Measurements from ENCODE around the gene CATSPER1. TPM values are rescaled to one million over a fixed set of nuclear protein-coding genes. Genes with fewer than 3 reads are reported as not detected.
A peak's percentile ranks its signal among the peaks of the same experiment; 100 is the strongest.

Gene CATSPER1
- total RNA-seq, 5 donors from 2014 or later (not counting 1 experiment from before 2014, with no cell fraction given), result not detected

DNA sequence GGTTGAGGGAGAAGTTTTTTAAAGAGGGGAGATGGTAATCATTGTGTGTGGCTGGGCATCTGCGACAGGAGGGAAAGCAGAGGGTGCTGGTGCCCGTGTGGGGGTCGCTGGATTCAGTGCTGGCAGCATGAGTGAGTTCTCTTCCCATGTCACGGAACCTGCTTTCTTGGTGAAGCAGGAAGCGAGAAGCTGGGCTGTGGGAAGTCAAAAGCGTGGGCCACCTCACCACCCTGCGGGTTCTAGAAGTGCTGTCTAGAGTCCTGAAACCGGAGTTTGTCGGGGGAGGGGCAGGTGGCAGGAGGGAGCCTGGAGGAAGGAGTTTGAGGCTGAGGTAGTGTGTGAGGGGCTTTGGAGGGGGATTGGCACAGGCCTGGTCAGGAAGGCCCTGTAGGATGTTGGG, 50.5 kb downstream of the CATSPER1 start:
- no peaks in the 10 kb centered on the region for H3K27me3 ChIP-seq (replicated peaks in 1 of 2; ENCODE audit: control insufficient read depth in 2 of 2, extremely low read depth in 1 of 2, insufficient read depth in 2 of 2, low read length in 1 of 2)

DNA sequence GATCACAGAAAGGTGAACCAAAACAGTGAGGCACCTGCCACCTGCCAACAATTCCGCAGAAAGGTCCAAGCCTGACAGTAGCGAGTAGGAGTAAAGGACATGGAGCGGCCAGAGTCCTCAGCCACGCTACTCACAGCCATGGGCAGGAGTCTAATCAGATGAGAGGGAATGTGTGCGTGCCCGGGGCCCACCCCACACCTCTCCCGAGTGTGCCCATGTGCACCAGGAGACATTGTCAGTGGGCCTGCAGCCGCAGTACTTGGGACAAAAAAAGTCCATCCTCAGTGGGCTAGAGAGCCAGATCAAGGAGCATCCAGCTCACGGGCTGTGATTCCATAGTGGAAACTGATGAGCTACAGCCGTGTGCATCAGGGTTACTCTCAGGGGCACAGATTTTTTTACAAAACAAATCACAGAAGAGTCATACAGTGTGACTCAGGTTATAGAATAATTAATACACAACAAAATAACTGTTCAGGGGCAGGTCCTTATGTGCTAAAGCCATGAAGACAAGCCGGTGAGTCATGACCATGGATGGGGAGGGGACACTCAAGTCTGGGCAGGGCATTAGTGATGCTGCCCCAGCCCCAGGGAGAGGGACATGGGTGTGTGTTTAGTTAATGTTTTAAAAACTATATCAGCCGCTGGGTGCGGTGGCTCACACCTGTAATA, 52.7 kb downstream of the CATSPER1 start:
- peaks cover 30 to 59% of the 10 kb centered on the region in 2 donors for H3K36me3 ChIP-seq (ENCODE audit: control insufficient read depth in 2 of 2, extremely low read depth in 1 of 2, insufficient read depth in 1 of 2, low read length in 1 of 2)
- WGBS (ENCODE audit: insufficient coverage), result 91% methylated on average over 10 of the region's 13 CpGs
- POLR2A ChIA-PET, result interaction anchor here (0.6 to 0.7 kb wide), 2 partner anchors 95 to 160 kb away, joined by 3 to 7 read pairs; no protein-coding TSS in a partner anchor

More for the DNA sequence above, 50.5 kb downstream of the CATSPER1 start:
- no peaks in the 10 kb centered on the region for H3K9me3 ChIP-seq
- no peak overlapping the region for H3K4me3 ChIP-seq (ENCODE audit: control insufficient read depth in 1 of 2, extremely low read depth in 1 of 2, low read length in 1 of 2)
- no peaks in the 10 kb centered on the region for H3K4me1 ChIP-seq (ENCODE audit: control insufficient read depth in 1 of 2, extremely low read depth in 1 of 2, insufficient read depth in 2 of 2, low read length in 2 of 2)
- DNase-seq, result no peak
- ChIA-PET POLR2A (interaction anchor here in 1 of 2 donors (0.6 kb wide), 1 partner anchor 144 kb away, joined by 10 read pairs; no protein-coding TSS in a partner anchor), CTCF (no interaction called here)
- Mint-ChIP-seq H3K27me3 (no peaks in the 10 kb centered on the region), H3K4me1 (peaks cover 0 to 6% (median 0%) of the 10 kb centered on the region in 3 donors), H3K27ac (no peak overlapping the region), H3K36me3 (peaks cover 35% of the 10 kb centered on the region), H3K9me3 (no peaks in the 10 kb centered on the region), H3K4me3 (no peak overlapping the region)
- peaks cover 23 to 48% of the 10 kb centered on the region in 2 donors for H3K36me3 ChIP-seq (ENCODE audit: control insufficient read depth in 2 of 2, extremely low read depth in 1 of 2, insufficient read depth in 1 of 2, low read length in 1 of 2)
- 95% methylated on average over 8 of the region's 9 CpGs for WGBS (ENCODE audit: insufficient coverage)
- no peak for ATAC-seq (replicated peaks in 1 of 4)
- no peak overlapping the region for H3K27ac ChIP-seq (ENCODE audit: low read length)

DNA sequence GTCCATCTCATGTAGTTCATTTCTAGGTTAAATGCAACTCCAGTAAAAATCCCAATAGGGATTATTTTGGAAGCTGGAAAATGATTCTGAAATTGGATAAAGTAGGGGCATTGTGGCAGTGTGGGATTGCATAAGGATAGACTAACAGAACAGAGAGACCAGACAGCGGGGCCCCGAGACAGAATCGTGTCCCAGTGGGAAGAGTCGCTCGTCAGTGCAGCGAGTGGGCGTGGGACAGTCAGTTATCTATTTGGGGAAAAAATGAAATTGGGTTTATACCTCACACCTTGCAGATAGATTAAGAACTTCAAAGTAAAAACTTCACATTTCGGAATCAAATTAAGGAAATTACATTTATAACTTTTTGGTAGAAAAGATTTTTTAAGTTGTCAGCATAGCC, 54.2 kb downstream of the CATSPER1 start:
- Histone ChIP-seq H3K9me3 (no peaks in the 10 kb centered on the region), H3K4me3 (ENCODE audit: control insufficient read depth in 1 of 2, extremely low read depth in 1 of 2, low read length in 1 of 2) (no peak overlapping the region), H3K27ac (ENCODE audit: low read length) (no peak overlapping the region), H3K4me1 (ENCODE audit: control insufficient read depth in 1 of 2, extremely low read depth in 1 of 2, insufficient read depth in 2 of 2, low read length in 2 of 2) (peaks cover 0 to 2% of the 10 kb centered on the region in 2 experiments), H3K36me3 (ENCODE audit: control insufficient read depth in 2 of 2, extremely low read depth in 1 of 2, insufficient read depth in 1 of 2, low read length in 1 of 2) (peaks cover 24 to 60% of the 10 kb centered on the region in 2 donors), H3K27me3 (replicated peaks in 1 of 2; ENCODE audit: control insufficient read depth in 2 of 2, extremely low read depth in 1 of 2, insufficient read depth in 2 of 2, low read length in 1 of 2) (no peaks in the 10 kb centered on the region)
- no peak for DNase-seq
- Mint-ChIP-seq H3K27me3 (no peaks in the 10 kb centered on the region), H3K36me3 (peaks cover 44% of the 10 kb centered on the region), H3K9me3 (no peaks in the 10 kb centered on the region), H3K27ac (peak overlapping the region in 1 of 2 donors; percentile 28), H3K4me1 (peaks cover 6 to 16% (median 11%) of the 10 kb centered on the region in 3 donors), H3K4me3 (no peak overlapping the region)
- POLR2A ChIA-PET, result interaction anchor here in 1 of 2 donors (0.6 kb wide), 1 partner anchor 103 kb away, joined by 4 read pairs; no protein-coding TSS in a partner anchor
- no peak for ATAC-seq (replicated peaks in 1 of 4)
- CTCF ChIA-PET, result interaction anchor here in 1 of 2 donors (0.7 kb wide), 1 partner anchor 139 kb away, joined by 4 read pairs; no protein-coding TSS in a partner anchor
- no CpG with 5 or more reads among the region's 8 CpGs for WGBS (ENCODE audit: insufficient coverage)

More for the DNA sequence above, 52.7 kb downstream of the CATSPER1 start:
- no peak overlapping the region for H3K4me3 Mint-ChIP-seq
- Histone ChIP-seq H3K4me1 (ENCODE audit: control insufficient read depth in 1 of 2, extremely low read depth in 1 of 2, insufficient read depth in 2 of 2, low read length in 2 of 2) (peaks cover 0 to 2% of the 10 kb centered on the region in 2 experiments), H3K9me3 (no peaks in the 10 kb centered on the region), H3K27me3 (replicated peaks in 1 of 2; ENCODE audit: control insufficient read depth in 2 of 2, extremely low read depth in 1 of 2, insufficient read depth in 2 of 2, low read length in 1 of 2) (no peaks in the 10 kb centered on the region), H3K4me3 (ENCODE audit: control insufficient read depth in 1 of 2, extremely low read depth in 1 of 2, low read length in 1 of 2) (no peak overlapping the region), H3K27ac (ENCODE audit: low read length) (no peak overlapping the region)
- DNase-seq (no peak), ATAC-seq (replicated peaks in 1 of 4) (no peak)
- H3K27ac Mint-ChIP-seq, result peak overlapping the region in 1 of 2 donors; percentile 11
- H3K4me1 Mint-ChIP-seq, result peaks cover 5 to 14% (median 6%) of the 10 kb centered on the region in 3 donors
- CTCF ChIA-PET, result interaction anchor here (0.6 kb wide), 3 partner anchors 22 to 1456 kb away, joined by 3 to 7 read pairs (median 3); no protein-coding TSS in a partner anchor
- H3K27me3 Mint-ChIP-seq, result no peaks in the 10 kb centered on the region
- H3K9me3 Mint-ChIP-seq, result no peaks in the 10 kb centered on the region
- H3K36me3 Mint-ChIP-seq, result peaks cover 42% of the 10 kb centered on the region

DNA sequence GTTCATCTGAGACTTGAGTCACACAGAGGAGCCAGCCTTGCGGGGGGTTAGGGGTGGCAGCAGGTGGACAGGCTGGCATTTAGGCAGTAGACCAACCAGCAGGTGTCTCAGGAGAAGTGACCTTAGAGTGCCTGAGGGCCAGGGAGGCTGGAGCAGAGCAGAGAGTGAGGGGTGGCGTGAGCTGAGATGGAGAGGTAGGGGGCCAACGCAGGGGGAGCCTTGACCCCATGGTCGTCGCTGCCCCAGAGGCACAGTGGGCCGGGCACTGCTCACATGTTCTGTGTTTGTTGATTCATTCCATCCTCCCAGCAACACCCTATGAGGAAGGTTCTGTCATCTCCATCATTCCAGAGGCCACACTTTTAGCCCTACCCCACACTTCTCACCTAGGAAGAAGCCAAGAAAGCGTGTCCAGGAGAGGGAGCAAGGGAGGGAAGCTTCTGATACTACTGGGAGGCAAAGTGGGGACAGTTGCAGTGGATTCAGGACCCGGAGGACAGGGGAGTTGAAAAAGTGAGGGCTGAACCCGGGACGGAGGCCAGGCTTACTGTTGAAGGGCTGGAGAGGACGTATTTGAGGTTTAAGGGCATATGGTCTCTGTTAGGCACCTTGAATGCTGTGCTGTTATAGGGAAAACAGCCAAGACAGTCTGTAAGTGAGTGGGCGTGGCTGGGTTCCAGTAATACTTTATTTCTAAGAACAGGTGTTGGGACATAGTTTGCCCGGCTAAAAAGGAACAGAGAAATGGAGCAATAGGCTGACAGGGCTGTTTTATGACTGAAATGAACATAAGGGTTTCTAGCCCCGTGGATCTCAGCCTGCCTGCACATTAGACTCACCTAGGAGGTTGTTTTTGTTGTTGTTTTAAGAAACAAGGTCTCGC, 57.4 kb downstream of the CATSPER1 start:
- Mint-ChIP-seq H3K36me3 (peaks cover 50% of the 10 kb centered on the region), H3K9me3 (no peaks in the 10 kb centered on the region), H3K27me3 (no peaks in the 10 kb centered on the region), H3K4me3 (no peak overlapping the region), H3K27ac (no peak overlapping the region), H3K4me1 (peaks cover 15 to 20% (median 17%) of the 10 kb centered on the region in 3 donors)
- no peaks in the 10 kb centered on the region for H3K27me3 ChIP-seq (replicated peaks in 1 of 2; ENCODE audit: control insufficient read depth in 2 of 2, extremely low read depth in 1 of 2, insufficient read depth in 2 of 2, low read length in 1 of 2)
- POLR2A ChIA-PET, result interaction anchor here in 1 of 2 donors (0.7 kb wide), 1 partner anchor 623 kb away, joined by 3 read pairs; no protein-coding TSS in a partner anchor
- CTCF ChIA-PET, result no interaction called here
- H3K4me1 ChIP-seq (ENCODE audit: control insufficient read depth in 1 of 2, extremely low read depth in 1 of 2, insufficient read depth in 2 of 2, low read length in 2 of 2), result peaks cover 0 to 4% of the 10 kb centered on the region in 2 experiments
- DNase-seq (no peak), ATAC-seq (replicated peaks in 1 of 4) (no peak)
- H3K27ac ChIP-seq (ENCODE audit: low read length), result no peak overlapping the region
- WGBS (ENCODE audit: insufficient coverage), result 93% methylated on average over 10 of the region's 15 CpGs
- H3K36me3 ChIP-seq (ENCODE audit: control insufficient read depth in 2 of 2, extremely low read depth in 1 of 2, insufficient read depth in 1 of 2, low read length in 1 of 2), result peaks cover 31 to 79% of the 10 kb centered on the region in 2 donors
- no peak overlapping the region for H3K4me3 ChIP-seq (ENCODE audit: control insufficient read depth in 1 of 2, extremely low read depth in 1 of 2, low read length in 1 of 2)
- no peaks in the 10 kb centered on the region for H3K9me3 ChIP-seq

DNA sequence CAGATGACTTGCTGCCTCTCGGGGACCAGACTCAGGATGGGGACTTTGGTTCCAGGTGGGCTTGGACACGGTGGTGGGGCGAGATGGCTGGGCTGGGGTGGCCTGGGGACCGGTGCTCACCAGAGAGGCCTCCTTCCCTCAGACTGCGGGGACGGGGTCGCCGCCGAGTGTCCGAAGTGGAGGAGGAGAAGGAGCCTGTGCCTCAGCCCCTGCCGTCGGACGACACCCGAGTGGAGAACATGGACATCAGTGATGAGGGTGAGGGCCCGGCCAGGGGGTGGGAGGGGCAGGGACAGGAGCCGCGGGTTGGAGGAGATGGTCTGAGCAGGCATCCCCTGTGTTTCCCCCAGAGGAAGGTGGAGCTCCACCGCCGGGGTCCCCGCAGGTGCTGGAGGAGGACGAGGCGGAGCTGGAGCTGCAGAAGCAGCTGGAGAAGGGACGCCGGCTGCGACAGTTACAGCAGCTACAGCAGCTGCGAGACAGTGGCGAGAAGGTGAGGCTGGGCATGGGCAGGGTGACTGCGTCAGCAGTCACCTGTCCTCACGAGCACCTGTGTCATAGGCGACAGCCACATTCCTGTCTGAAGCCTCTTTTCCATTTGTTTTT, 58.8 kb downstream of the CATSPER1 start:
- H3K27ac ChIP-seq (ENCODE audit: low read length), result no peak overlapping the region
- H3K9me3 ChIP-seq, result no peaks in the 10 kb centered on the region
- ChIA-PET POLR2A (interaction anchor here in 1 of 2 donors (0.6 kb wide), 1 partner anchor 52 kb away, joined by 4 read pairs; no protein-coding TSS in a partner anchor), CTCF (interaction anchor here in 1 of 2 donors (1.6 kb wide), 1 partner anchor 81 kb away, joined by 7 read pairs; no protein-coding TSS in a partner anchor)
- Mint-ChIP-seq H3K36me3 (peaks cover 42% of the 10 kb centered on the region), H3K27ac (no peak overlapping the region), H3K27me3 (no peaks in the 10 kb centered on the region), H3K9me3 (no peaks in the 10 kb centered on the region), H3K4me1 (peaks cover 28 to 34% (median 31%) of the 10 kb centered on the region in 3 donors), H3K4me3 (no peak overlapping the region)
- ATAC-seq (replicated peaks in 1 of 4) (no peak), DNase-seq (no peak)
- peaks cover 31 to 79% of the 10 kb centered on the region in 2 donors for H3K36me3 ChIP-seq (ENCODE audit: control insufficient read depth in 2 of 2, extremely low read depth in 1 of 2, insufficient read depth in 1 of 2, low read length in 1 of 2)
- no peaks in the 10 kb centered on the region for H3K27me3 ChIP-seq (replicated peaks in 1 of 2; ENCODE audit: control insufficient read depth in 2 of 2, extremely low read depth in 1 of 2, insufficient read depth in 2 of 2, low read length in 1 of 2)
- H3K4me1 ChIP-seq (ENCODE audit: control insufficient read depth in 1 of 2, extremely low read depth in 1 of 2, insufficient read depth in 2 of 2, low read length in 2 of 2), result peaks cover 9 to 18% of the 10 kb centered on the region in 2 experiments
- no peak overlapping the region for H3K4me3 ChIP-seq (ENCODE audit: control insufficient read depth in 1 of 2, extremely low read depth in 1 of 2, low read length in 1 of 2)
- 97% methylated on average over 24 of the region's 30 CpGs for WGBS (ENCODE audit: insufficient coverage)

All from T-cell (primary cell).